ENCODE data around the gene HERC2. TPM values are rescaled to one million over a fixed set of nuclear protein-coding genes. Genes with fewer than 3 reads are reported as not detected.
A peak's percentile ranks its signal among the peaks of the same experiment; 100 is the strongest.

The HERC2 gene
- total RNA-seq, 4 donors from 2014 or later: 54.6 to 112 (median 100) TPM

DNA sequence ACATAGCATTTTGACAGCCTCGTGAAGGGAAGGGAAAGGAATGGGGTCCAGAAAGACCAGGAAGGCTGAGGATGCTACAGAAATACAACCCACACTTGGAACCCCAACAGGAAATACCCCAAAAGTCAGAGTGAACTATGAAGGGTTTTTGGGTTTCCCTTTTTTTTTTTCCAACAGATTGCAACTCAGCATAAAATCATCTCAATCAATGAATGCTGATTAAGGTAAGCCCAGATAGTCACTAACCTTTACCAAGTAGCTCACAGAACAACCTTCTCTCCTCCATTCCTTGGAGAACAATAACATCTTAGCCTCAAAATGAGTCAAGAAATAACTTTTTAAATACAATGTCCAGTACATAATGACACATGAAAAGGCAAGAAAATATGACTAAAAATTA, 129.2 kb downstream of the HERC2 start:
- peaks cover 0 to 54% (median 0%) of the 10 kb centered on the region in 3 donors for H3K36me3 ChIP-seq
- H3K4me1 ChIP-seq: no peaks in the 10 kb centered on the region
- no peaks in the 10 kb centered on the region for H3K27me3 ChIP-seq
- no peak overlapping the region for H3K27ac ChIP-seq
- no peaks in the 10 kb centered on the region for H3K9me3 ChIP-seq
- no peak for DNase-seq
- TF ChIP-seq, protein P1, sequence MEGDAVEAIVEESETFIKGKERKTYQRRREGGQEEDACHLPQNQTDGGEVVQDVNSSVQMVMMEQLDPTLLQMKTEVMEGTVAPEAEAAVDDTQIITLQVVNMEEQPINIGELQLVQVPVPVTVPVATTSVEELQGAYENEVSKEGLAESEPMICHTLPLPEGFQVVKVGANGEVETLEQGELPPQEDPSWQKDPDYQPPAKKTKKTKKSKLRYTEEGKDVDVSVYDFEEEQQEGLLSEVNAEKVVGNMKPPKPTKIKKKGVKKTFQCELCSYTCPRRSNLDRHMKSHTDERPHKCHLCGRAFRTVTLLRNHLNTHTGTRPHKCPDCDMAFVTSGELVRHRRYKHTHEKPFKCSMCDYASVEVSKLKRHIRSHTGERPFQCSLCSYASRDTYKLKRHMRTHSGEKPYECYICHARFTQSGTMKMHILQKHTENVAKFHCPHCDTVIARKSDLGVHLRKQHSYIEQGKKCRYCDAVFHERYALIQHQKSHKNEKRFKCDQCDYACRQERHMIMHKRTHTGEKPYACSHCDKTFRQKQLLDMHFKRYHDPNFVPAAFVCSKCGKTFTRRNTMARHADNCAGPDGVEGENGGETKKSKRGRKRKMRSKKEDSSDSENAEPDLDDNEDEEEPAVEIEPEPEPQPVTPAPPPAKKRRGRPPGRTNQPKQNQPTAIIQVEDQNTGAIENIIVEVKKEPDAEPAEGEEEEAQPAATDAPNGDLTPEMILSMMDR (IDR thresholded peaks at IDR 0.05): no peak
- TF ChIP-seq POLR2A (IDR thresholded peaks at IDR 0.05): no peak
- H3K4me3 ChIP-seq: no peak overlapping the region

DNA sequence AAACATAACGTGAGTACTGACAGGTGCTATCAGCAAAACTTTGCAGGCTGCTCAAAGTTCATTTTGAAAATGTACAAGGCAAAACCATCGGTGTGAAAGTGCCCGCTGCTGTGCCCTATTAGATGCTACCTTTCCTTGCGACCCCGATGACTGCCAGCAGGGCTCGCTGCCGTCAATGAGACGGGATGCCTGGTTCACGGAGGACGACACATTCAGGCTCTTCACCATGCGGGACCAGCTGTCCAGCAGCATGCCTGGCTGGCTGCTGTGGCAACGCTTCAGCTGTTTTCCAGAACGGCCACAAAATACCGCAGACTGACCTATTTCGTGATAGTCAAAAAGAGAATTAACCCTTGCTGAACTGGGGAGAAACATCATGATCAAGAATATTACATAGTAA, 130.1 kb downstream of the HERC2 start:
- DNase-seq: no peak
- Histone ChIP-seq H3K4me1 (no peaks in the 10 kb centered on the region), H3K27me3 (no peaks in the 10 kb centered on the region), H3K27ac (no peak overlapping the region), H3K4me3 (no peak overlapping the region), H3K36me3 (peaks cover 0 to 54% (median 0%) of the 10 kb centered on the region in 3 donors), H3K9me3 (no peaks in the 10 kb centered on the region)
- no peak for TF ChIP-seq POLR2A (IDR thresholded peaks at IDR 0.05)
- TF ChIP-seq, protein P1 (IDR thresholded peaks at IDR 0.05): peak in 1 of 6 experiments; percentile 1

DNA sequence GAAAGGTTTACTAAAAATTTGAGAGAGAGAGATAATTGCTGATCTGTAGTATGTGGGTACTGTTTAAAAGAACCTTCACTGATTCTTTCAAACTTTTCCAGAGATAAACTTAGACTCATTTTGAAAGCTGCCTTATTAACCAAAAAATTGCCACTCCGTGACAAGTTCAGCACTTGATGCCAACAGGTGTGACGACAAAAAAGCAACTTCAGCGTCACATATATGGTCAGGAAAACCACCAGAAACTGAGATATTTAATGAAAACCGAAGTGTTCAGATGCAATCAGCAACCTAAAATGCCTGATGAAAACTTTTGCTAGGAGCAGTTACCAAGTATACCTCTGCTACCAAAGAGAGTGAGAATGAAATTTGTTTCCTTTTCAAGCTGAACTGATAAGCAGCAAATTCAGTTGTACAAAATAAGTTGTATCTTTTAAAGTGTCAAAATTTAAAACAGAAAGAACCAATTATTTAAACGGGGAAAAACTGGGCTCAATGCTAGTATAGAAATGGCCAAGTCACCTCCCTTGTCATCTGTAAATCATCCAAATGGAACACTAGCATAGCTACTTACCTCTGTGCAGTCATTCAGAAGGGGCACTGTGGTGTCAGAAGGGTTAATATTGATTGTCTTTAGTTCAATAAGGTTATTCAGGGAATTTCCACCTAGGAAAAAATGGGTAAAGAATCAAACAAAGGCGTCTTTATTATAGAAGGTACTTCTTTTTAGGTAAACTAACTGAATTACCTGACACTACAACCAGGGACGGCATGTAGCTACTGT, 131.4 kb downstream of the HERC2 start:
- Histone ChIP-seq H3K4me3 (no peak overlapping the region), H3K27ac (no peak overlapping the region), H3K36me3 (peaks cover 0 to 63% (median 0%) of the 10 kb centered on the region in 3 donors), H3K9me3 (no peaks in the 10 kb centered on the region), H3K4me1 (no peaks in the 10 kb centered on the region), H3K27me3 (no peaks in the 10 kb centered on the region)
- DNase-seq: no peak
- no peak for TF ChIP-seq POLR2A (IDR thresholded peaks at IDR 0.05)
- TF ChIP-seq, protein P1 (IDR thresholded peaks at IDR 0.05): no peak

GRCh38 chr15:28185148-28185895, 136.7 kb downstream of the HERC2 start:
- Histone ChIP-seq H3K9me3 (no peaks in the 10 kb centered on the region), H3K27ac (no peak overlapping the region), H3K27me3 (no peaks in the 10 kb centered on the region), H3K4me3 (no peak overlapping the region), H3K4me1 (no peaks in the 10 kb centered on the region), H3K36me3 (peaks cover 0 to 66% (median 0%) of the 10 kb centered on the region in 3 donors)
- DNase-seq: no peak
- no peak for TF ChIP-seq POLR2A (IDR thresholded peaks at IDR 0.05)
- TF ChIP-seq, protein P1 (IDR thresholded peaks at IDR 0.05): no peak

- TF ChIP-seq, protein P1 (IDR thresholded peaks at IDR 0.05): no peak
- no peak for TF ChIP-seq POLR2A (IDR thresholded peaks at IDR 0.05)
- no peak overlapping the region for H3K27ac ChIP-seq
- DNase-seq: no peak
- H3K4me1 ChIP-seq: no peaks in the 10 kb centered on the region
- no peaks in the 10 kb centered on the region for H3K9me3 ChIP-seq
- no peak overlapping the region for H3K4me3 ChIP-seq
- H3K27me3 ChIP-seq: no peaks in the 10 kb centered on the region
- H3K36me3 ChIP-seq: peaks cover 0 to 59% (median 0%) of the 10 kb centered on the region in 3 donors
Observed at GRCh38 chr15:28184166-28184565, 137.8 kb downstream of the HERC2 start.
